HEK293 (cell line): ENCODE measurements around the gene TTC31.
A peak's percentile ranks its signal among the peaks of the same experiment; 100 is the strongest.

ENCODE experiments used
- FEZF1 ChIP-seq: fragments of 450-650 bp; formaldehyde crosslinking; IDR thresholded peaks from 2 replicates; pipeline ENCODE4 v1.5.1; 2016; ENCODE audit warnings: missing biosample characterization, missing genetic modification characterization
- KLF10 ChIP-seq: fragments of 450-650 bp; IDR thresholded peaks from 2 replicates; pipeline ENCODE4 v1.5.1; 2018; ENCODE audit warnings: missing biosample characterization, mild to moderate bottlenecking, missing genetic modification characterization
- KLF9 ChIP-seq: fragments of 450-650 bp; formaldehyde crosslinking; IDR thresholded peaks from 2 replicates; pipeline ENCODE4 v1.5.1; 2016; ENCODE audit warnings: missing biosample characterization, missing genetic modification characterization, low read depth
- RBAK ChIP-seq: fragments of 450-650 bp; formaldehyde crosslinking; IDR thresholded peaks from 2 replicates; pipeline ENCODE4 v1.5.1; 2016; ENCODE audit warnings: missing biosample characterization, missing genetic modification characterization
- SCRT2 ChIP-seq: fragments of 450-650 bp; formaldehyde crosslinking; IDR thresholded peaks from 2 replicates; pipeline ENCODE4 v1.5.1; 2016; ENCODE audit warnings: missing biosample characterization, missing genetic modification characterization
- ZFP41 ChIP-seq: fragments of 450-650 bp; formaldehyde crosslinking; IDR thresholded peaks from 2 replicates; pipeline ENCODE4 v1.5.1; 2016; ENCODE audit warnings: missing biosample characterization, missing genetic modification characterization, borderline replicate concordance
- ZNF18 ChIP-seq: fragments of 450-650 bp; formaldehyde crosslinking; IDR thresholded peaks from 2 replicates; pipeline ENCODE4 v1.5.1; 2016; ENCODE audit warnings: missing biosample characterization, missing genetic modification characterization
- ZNF24 ChIP-seq: fragments of 450-650 bp; formaldehyde crosslinking; IDR thresholded peaks from 2 replicates; pipeline ENCODE4 v1.5.1; 2016; ENCODE audit warnings: missing biosample characterization, missing genetic modification characterization
- ZNF292 ChIP-seq: fragments of 450-650 bp; formaldehyde crosslinking; IDR thresholded peaks from 2 replicates; pipeline ENCODE4 v1.5.1; 2016; ENCODE audit warnings: low read depth, missing biosample characterization, missing genetic modification characterization, borderline replicate concordance
- ZNF302 ChIP-seq: fragments of 450-650 bp; formaldehyde crosslinking; IDR thresholded peaks from 2 replicates; pipeline ENCODE4 v1.5.1; 2016; ENCODE audit warnings: missing biosample characterization, missing genetic modification characterization, low read depth
- ZNF311 ChIP-seq: fragments of 450-650 bp; formaldehyde crosslinking; IDR thresholded peaks from 2 replicates; pipeline ENCODE4 v1.5.1; 2017; ENCODE audit warnings: missing biosample characterization, missing genetic modification characterization, borderline replicate concordance
- ZNF324 ChIP-seq: fragments of 450-650 bp; formaldehyde crosslinking; IDR thresholded peaks from 2 replicates; pipeline ENCODE4 v1.5.1; 2016; ENCODE audit warnings: missing biosample characterization, missing genetic modification characterization
- ZNF335 ChIP-seq: fragments of 450-650 bp; formaldehyde crosslinking; conservative IDR thresholded peaks from 2 replicates; pipeline ENCODE4 v1.5.1; 2016; ENCODE audit warnings: missing biosample characterization, missing genetic modification characterization
- ZNF354C ChIP-seq: fragments of 450-650 bp; formaldehyde crosslinking; IDR thresholded peaks from 2 replicates; pipeline ENCODE4 v1.5.1; 2016; ENCODE audit warnings: missing biosample characterization, missing genetic modification characterization, low read depth, borderline replicate concordance
- ZNF404 ChIP-seq: fragments of 450-650 bp; formaldehyde crosslinking; IDR thresholded peaks from 2 replicates; pipeline ENCODE4 v1.5.1; 2017; ENCODE audit warnings: missing biosample characterization, missing genetic modification characterization
- ZNF433 ChIP-seq: fragments of 450-650 bp; formaldehyde crosslinking; IDR thresholded peaks from 2 replicates; pipeline ENCODE4 v1.5.1; 2016; ENCODE audit warnings: missing biosample characterization, missing genetic modification characterization, low read depth
- ZNF514 ChIP-seq: fragments of 450-650 bp; formaldehyde crosslinking; IDR thresholded peaks from 2 replicates; pipeline ENCODE4 v1.5.1; 2016; ENCODE audit warnings: missing biosample characterization, missing genetic modification characterization
- ZNF530 ChIP-seq: fragments of 450-650 bp; formaldehyde crosslinking; IDR thresholded peaks from 2 replicates; pipeline ENCODE4 v1.5.1; 2016; ENCODE audit warnings: low read depth, missing biosample characterization, missing genetic modification characterization
- ZNF548 ChIP-seq: fragments of 450-650 bp; formaldehyde crosslinking; IDR thresholded peaks from 2 replicates; pipeline ENCODE4 v1.5.1; 2016; ENCODE audit warnings: missing biosample characterization, missing genetic modification characterization
- ZNF585B ChIP-seq: fragments of 450-650 bp; formaldehyde crosslinking; IDR thresholded peaks from 2 replicates; pipeline ENCODE4 v1.5.1; 2016; ENCODE audit warnings: missing biosample characterization, missing genetic modification characterization
- ZNF610 ChIP-seq: fragments of 450-650 bp; formaldehyde crosslinking; IDR thresholded peaks from 2 replicates; pipeline ENCODE4 v1.5.1; 2016; ENCODE audit warnings: missing biosample characterization, missing genetic modification characterization, borderline replicate concordance
- ZNF629 ChIP-seq: fragments of 450-650 bp; formaldehyde crosslinking; IDR thresholded peaks from 2 replicates; pipeline ENCODE4 v1.5.1; 2017; ENCODE audit warnings: missing biosample characterization, missing genetic modification characterization
- ZNF701 ChIP-seq: fragments of 450-650 bp; formaldehyde crosslinking; IDR thresholded peaks from 2 replicates; pipeline ENCODE4 v1.5.1; 2016; ENCODE audit warnings: missing biosample characterization, missing genetic modification characterization
- ZNF785 ChIP-seq: fragments of 450-650 bp; formaldehyde crosslinking; IDR thresholded peaks from 2 replicates; pipeline ENCODE4 v1.5.1; 2016; ENCODE audit warnings: missing biosample characterization, missing genetic modification characterization
- ZNF843 ChIP-seq: fragments of 450-650 bp; formaldehyde crosslinking; IDR thresholded peaks from 2 replicates; pipeline ENCODE4 v1.5.1; 2016; ENCODE audit warnings: missing biosample characterization, missing genetic modification characterization
- TF ChIP-seq, protein P1 (sequence below): fragments of 450-650 bp; formaldehyde crosslinking; IDR thresholded peaks from 2 replicates; pipeline ENCODE4 v1.5.1; 2016; ENCODE audit warnings: missing biosample characterization, missing genetic modification characterization, borderline replicate concordance
- TF ChIP-seq, protein P2 (sequence below): fragments of 450-650 bp; formaldehyde crosslinking; IDR thresholded peaks from 2 replicates; pipeline ENCODE4 v1.5.1; 2016; ENCODE audit warnings: missing biosample characterization, missing genetic modification characterization
- TF ChIP-seq, protein P3 (sequence below): fragments of 450-650 bp; formaldehyde crosslinking; IDR thresholded peaks from 2 replicates; pipeline ENCODE4 v1.5.1; 2016; ENCODE audit warnings: missing biosample characterization, missing genetic modification characterization
- TF ChIP-seq, protein P4 (sequence below): fragments of 450-650 bp; formaldehyde crosslinking; IDR thresholded peaks from 2 replicates; pipeline ENCODE4 v1.5.1; 2016; ENCODE audit warnings: missing biosample characterization, missing genetic modification characterization

The TTC31 gene

GRCh38 chr2:74472086-74472944 is 10.6 kb upstream of the TTC31 start, which contains the start of gene MRPL53 (continued):
- TF ChIP-seq, protein P1, sequence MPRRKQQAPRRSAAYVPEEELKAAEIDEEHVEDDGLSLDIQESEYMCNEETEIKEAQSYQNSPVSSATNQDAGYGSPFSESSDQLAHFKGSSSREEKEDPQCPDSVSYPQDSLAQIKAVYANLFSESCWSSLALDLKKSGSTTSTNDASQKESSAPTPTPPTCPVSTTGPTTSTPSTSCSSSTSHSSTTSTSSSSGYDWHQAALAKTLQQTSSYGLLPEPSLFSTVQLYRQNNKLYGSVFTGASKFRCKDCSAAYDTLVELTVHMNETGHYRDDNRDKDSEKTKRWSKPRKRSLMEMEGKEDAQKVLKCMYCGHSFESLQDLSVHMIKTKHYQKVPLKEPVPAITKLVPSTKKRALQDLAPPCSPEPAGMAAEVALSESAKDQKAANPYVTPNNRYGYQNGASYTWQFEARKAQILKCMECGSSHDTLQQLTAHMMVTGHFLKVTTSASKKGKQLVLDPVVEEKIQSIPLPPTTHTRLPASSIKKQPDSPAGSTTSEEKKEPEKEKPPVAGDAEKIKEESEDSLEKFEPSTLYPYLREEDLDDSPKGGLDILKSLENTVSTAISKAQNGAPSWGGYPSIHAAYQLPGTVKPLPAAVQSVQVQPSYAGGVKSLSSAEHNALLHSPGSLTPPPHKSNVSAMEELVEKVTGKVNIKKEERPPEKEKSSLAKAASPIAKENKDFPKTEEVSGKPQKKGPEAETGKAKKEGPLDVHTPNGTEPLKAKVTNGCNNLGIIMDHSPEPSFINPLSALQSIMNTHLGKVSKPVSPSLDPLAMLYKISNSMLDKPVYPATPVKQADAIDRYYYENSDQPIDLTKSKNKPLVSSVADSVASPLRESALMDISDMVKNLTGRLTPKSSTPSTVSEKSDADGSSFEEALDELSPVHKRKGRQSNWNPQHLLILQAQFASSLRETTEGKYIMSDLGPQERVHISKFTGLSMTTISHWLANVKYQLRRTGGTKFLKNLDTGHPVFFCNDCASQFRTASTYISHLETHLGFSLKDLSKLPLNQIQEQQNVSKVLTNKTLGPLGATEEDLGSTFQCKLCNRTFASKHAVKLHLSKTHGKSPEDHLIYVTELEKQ (tag by site-specific recombination): no peak
- no peak for TF ChIP-seq KLF10 (tag by site-specific recombination)
- TF ChIP-seq ZNF24 (tag by site-specific recombination): peak; percentile 45; the same call in 1 of the 2 replicates
- no peak for TF ChIP-seq ZNF785 (tag by site-specific recombination)
- no peak for TF ChIP-seq ZNF514
- TF ChIP-seq FEZF1 (tag by site-specific recombination): no peak
- TF ChIP-seq ZNF548 (tag by site-specific recombination): no peak
- TF ChIP-seq ZNF324 (tag by site-specific recombination): peak; percentile 70
- TF ChIP-seq ZNF433: no peak
- TF ChIP-seq ZNF404 (tag by site-specific recombination): no peak
- peak; percentile 38; the same call in 1 of the 2 replicates for TF ChIP-seq ZNF610 (tag by site-specific recombination)
- peak; percentile 13; the same call in 1 of the 2 replicates for TF ChIP-seq KLF9 (tag by site-specific recombination)
- TF ChIP-seq RBAK: no peak
- TF ChIP-seq ZFP41 (tag by site-specific recombination): no peak
- TF ChIP-seq, protein P2, sequence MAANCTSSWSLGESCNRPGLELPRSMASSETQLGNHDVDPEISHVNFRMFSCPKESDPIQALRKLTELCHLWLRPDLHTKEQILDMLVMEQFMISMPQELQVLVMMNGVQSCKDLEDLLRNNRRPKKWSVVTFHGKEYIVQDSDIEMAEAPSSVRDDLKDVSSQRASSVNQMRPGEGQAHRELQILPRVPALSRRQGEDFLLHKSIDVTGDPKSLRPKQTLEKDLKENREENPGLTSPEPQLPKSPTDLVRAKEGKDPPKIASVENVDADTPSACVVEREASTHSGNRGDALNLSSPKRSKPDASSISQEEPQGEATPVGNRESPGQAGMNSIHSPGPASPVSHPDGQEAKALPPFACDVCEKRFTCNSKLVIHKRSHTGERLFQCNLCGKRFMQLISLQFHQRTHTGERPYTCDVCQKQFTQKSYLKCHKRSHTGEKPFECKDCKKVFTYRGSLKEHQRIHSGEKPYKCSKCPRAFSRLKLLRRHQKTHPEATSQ (tag by site-specific recombination): 0 out of 2 replicates have a peak, but pooled peaks have one; percentile 12
- TF ChIP-seq ZNF302: no peak
- no peak for TF ChIP-seq ZNF311 (tag by site-specific recombination)
- TF ChIP-seq, protein P3, sequence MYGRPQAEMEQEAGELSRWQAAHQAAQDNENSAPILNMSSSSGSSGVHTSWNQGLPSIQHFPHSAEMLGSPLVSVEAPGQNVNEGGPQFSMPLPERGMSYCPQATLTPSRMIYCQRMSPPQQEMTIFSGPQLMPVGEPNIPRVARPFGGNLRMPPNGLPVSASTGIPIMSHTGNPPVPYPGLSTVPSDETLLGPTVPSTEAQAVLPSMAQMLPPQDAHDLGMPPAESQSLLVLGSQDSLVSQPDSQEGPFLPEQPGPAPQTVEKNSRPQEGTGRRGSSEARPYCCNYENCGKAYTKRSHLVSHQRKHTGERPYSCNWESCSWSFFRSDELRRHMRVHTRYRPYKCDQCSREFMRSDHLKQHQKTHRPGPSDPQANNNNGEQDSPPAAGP (tag by site-specific recombination): no peak; the same call in 1 of the 2 replicates
- TF ChIP-seq SCRT2 (tag by site-specific recombination): peak; percentile 77; the same call in 1 of the 2 replicates
- TF ChIP-seq ZNF18 (tag by site-specific recombination): no peak
- peak; percentile 43; the same call in 1 of the 2 replicates for TF ChIP-seq ZNF843 (tag by site-specific recombination)
- TF ChIP-seq ZNF629 (tag by site-specific recombination): peak; percentile 85
- TF ChIP-seq, protein P4, sequence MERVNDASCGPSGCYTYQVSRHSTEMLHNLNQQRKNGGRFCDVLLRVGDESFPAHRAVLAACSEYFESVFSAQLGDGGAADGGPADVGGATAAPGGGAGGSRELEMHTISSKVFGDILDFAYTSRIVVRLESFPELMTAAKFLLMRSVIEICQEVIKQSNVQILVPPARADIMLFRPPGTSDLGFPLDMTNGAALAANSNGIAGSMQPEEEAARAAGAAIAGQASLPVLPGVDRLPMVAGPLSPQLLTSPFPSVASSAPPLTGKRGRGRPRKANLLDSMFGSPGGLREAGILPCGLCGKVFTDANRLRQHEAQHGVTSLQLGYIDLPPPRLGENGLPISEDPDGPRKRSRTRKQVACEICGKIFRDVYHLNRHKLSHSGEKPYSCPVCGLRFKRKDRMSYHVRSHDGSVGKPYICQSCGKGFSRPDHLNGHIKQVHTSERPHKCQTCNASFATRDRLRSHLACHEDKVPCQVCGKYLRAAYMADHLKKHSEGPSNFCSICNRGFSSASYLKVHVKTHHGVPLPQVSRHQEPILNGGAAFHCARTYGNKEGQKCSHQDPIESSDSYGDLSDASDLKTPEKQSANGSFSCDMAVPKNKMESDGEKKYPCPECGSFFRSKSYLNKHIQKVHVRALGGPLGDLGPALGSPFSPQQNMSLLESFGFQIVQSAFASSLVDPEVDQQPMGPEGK (tag by site-specific recombination): no peak
- TF ChIP-seq ZNF335 (tag by site-specific recombination): peak; percentile 89
- TF ChIP-seq ZNF354C (tag by site-specific recombination): no peak
- TF ChIP-seq ZNF701 (tag by site-specific recombination): no peak
- TF ChIP-seq ZNF585B (tag by site-specific recombination): no peak
- TF ChIP-seq ZNF530 (tag by site-specific recombination): no peak
- TF ChIP-seq ZNF292 (tag by site-specific recombination): no peak
